Neuronal stem cell (in vitro differentiated cells): Measurements from ENCODE around the gene CYREN.
"Not testable (repeated sequence)": the region's sequence is repeated elsewhere in the genome, so short reads cannot be mapped to it uniquely, and the experiment has no call there.

Experiments used
- DNase-seq: peaks from one replicate; pipeline ENCODE4 v3.0.0-alpha.2; 2013; ENCODE audit warnings: low spot score
- H2AFZ ChIP-seq: one replicate; pipeline ENCODE4 v1.6.1; 2013; ENCODE audit warnings: mild to moderate bottlenecking, low read length, inconsistent platforms
- H2AK5ac ChIP-seq: 2 replicates; pipeline ENCODE4 v1.6.1; 2013; ENCODE audit warnings: low read depth, mild to moderate bottlenecking, inconsistent platforms, low read length, moderate library complexity, mixed read lengths
- H2BK120ac ChIP-seq: 2 replicates; pipeline ENCODE4 v1.6.1; 2013; ENCODE audit warnings: low read depth, mild to moderate bottlenecking, inconsistent platforms, low read length, moderate library complexity, mixed read lengths
- H2BK12ac ChIP-seq: one replicate; pipeline ENCODE4 v1.6.1; 2013; ENCODE audit warnings: low read length, inconsistent platforms
- H2BK15ac ChIP-seq: 2 replicates; pipeline ENCODE4 v1.6.1; 2013; ENCODE audit warnings: mild to moderate bottlenecking, low read length, inconsistent platforms, mixed read lengths
- H2BK5ac ChIP-seq: one replicate; pipeline ENCODE4 v1.6.1; 2013; ENCODE audit warnings: inconsistent platforms, mild to moderate bottlenecking, low read length, moderate library complexity
- H3K14ac ChIP-seq: one replicate; pipeline ENCODE4 v1.6.1; 2013; ENCODE audit warnings: low read length, inconsistent platforms
- H3K18ac ChIP-seq: 2 replicates; pipeline ENCODE4 v1.6.1; 2013; ENCODE audit warnings: low read length, inconsistent platforms
- H3K23ac ChIP-seq: 2 replicates; pipeline ENCODE4 v1.6.1; 2013; ENCODE audit warnings: low read depth, mild to moderate bottlenecking, mixed read lengths, low read length, inconsistent platforms; ENCODE audit not compliant: poor library complexity
- H3K27ac ChIP-seq: replicated peaks from 3 replicates; pipeline ENCODE4 v1.5.1; 2013; ENCODE audit warnings: low read length, inconsistent platforms
- H3K27me3 ChIP-seq, 3 experiments: 2 replicates each; pipeline ENCODE4 v1.6.1; 2013; ENCODE audit warnings: low read length in 3 of 3, mild to moderate bottlenecking in 2 of 3, inconsistent platforms in 1 of 3, low read depth in 1 of 3, mixed read lengths in 1 of 3, moderate library complexity in 1 of 3; ENCODE audit not compliant: control insufficient read depth in 3 of 3, insufficient read depth in 3 of 3
- H3K36me3 ChIP-seq, 2 donors: replicated peaks in 1 of 2; 2 replicates each; pipeline ENCODE4 v1.6.1; 2013; ENCODE audit warnings: low read length in 2 of 2; ENCODE audit not compliant: control insufficient read depth in 2 of 2, insufficient read depth in 2 of 2
- H3K4ac ChIP-seq: 2 replicates; pipeline ENCODE4 v1.6.1; 2013; ENCODE audit warnings: inconsistent platforms, mild to moderate bottlenecking, low read length, moderate library complexity
- H3K4me1 ChIP-seq, 2 donors: 1 replicate in 1 of 2; 2 replicates in 1 of 2; pipeline ENCODE4 v1.6.1; 2013; ENCODE audit warnings: low read length in 2 of 2, low read depth in 1 of 2; ENCODE audit not compliant: control insufficient read depth in 2 of 2, insufficient read depth in 1 of 2
- H3K4me2 ChIP-seq: one replicate; pipeline ENCODE4 v1.6.1; 2013; ENCODE audit warnings: mild to moderate bottlenecking, low read length, inconsistent platforms; ENCODE audit not compliant: insufficient read depth, poor library complexity, severe bottlenecking
- H3K4me3 ChIP-seq, 2 donors: 2 replicates each; pipeline ENCODE4 v1.5.1; 2013; ENCODE audit warnings: low read length in 2 of 2, mild to moderate bottlenecking in 2 of 2, inconsistent platforms in 1 of 2, moderate library complexity in 1 of 2
- H3K79me1 ChIP-seq: one replicate; pipeline ENCODE4 v1.6.1; 2013; ENCODE audit warnings: low read depth, mild to moderate bottlenecking, inconsistent platforms, low read length, moderate library complexity
- H3K9ac ChIP-seq: one replicate; pipeline ENCODE4 v1.6.1; 2013; ENCODE audit warnings: mild to moderate bottlenecking, low read depth, low read length, inconsistent platforms; ENCODE audit not compliant: poor library complexity
- H3K9me3 ChIP-seq, 2 donors: replicated peaks in 1 of 2; 2 replicates each; pipeline versions ENCODE3 to v1.6.1; 2013; ENCODE audit warnings: low read length in 2 of 2, mild to moderate bottlenecking in 2 of 2, inconsistent platforms in 1 of 2, low read depth in 1 of 2, mixed read lengths in 1 of 2, moderate library complexity in 1 of 2; ENCODE audit not compliant: control insufficient read depth in 2 of 2, insufficient read depth in 1 of 2
- H4K8ac ChIP-seq: one replicate; pipeline ENCODE4 v1.6.1; 2013; ENCODE audit warnings: low read depth, mild to moderate bottlenecking, inconsistent platforms, low read length, moderate library complexity
- H4K91ac ChIP-seq: one replicate; pipeline ENCODE4 v1.6.1; 2013; ENCODE audit warnings: low read length, low read depth, mild to moderate bottlenecking, inconsistent platforms; ENCODE audit not compliant: poor library complexity
- WGBS, 2 donors: extraction: QIAGEN DNeasy Blood & Tissue Kit; methylation state at CpG; one replicate each; pipeline ENCODE4 v1.1.7; 2013; ENCODE audit warnings: missing lambda C conversion rate in 2 of 2, mixed read lengths in 1 of 2; ENCODE audit not compliant: insufficient read length in 2 of 2, insufficient replicate concordance in 1 of 2; ENCODE audit errors: extremely low coverage in 2 of 2; 5-methylcytosine and 5-hydroxymethylcytosine counted together

CYREN gene

DNA sequence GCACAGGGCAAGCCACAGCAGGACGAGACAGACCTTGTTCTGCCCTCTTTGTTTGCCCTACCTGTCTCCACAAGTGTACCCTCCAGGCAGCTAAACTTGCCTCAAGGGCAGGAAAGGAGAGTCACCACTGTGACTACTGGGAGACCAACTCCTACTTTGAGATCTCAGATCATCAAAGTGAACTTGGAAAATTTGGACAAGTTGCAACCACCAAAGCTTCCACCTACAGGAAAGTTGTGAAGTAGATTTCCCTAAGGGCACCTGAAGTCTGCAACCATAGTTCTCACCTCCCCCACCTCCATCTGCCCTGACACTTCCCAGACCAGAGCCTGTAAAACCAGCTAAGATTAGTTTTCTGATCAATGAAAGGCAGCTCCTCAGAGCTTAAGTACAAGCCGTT, 43.3 kb upstream of the CYREN start:
- H2BK15ac ChIP-seq: no peak overlapping the region

DNA sequence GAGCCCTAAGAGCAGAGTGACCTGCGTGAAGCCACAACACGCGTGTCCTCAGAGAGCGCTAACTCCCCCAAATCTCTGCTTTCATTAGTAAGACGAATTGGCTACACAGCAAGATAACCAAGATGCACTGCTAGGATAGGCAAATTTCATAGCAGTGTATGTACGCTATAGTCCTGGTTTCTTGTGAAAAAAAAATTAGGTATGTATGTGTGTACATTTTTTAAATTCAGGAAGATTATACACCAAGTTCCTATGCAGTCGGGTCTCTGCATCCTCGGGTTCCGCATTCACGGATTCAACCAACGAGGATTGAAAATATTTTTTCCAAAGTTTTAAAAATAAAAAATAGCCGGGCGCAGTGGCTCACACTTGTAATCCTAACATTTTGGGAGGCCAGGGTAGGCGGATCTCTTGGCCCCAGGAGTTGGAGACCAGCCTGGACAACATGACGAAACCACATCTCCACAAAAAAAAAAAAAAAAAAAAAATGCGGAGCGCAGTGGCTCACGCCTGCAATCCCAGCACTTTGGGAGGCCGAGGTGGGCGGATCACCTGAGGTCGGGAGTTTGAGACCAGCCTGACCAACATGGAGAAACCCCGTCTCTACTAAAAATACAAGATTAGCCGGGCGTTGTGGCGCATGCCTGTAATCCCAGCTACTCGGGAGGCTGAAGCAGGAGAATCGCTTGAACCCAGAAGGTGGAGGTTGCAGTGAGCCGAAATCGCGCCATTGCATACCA, 41.6 kb upstream of the CYREN start:
- H3K79me1 ChIP-seq, H3K36me3 ChIP-seq, H3K23ac ChIP-seq, H2BK5ac ChIP-seq, H2BK15ac ChIP-seq, H3K4me1 ChIP-seq, H2AK5ac ChIP-seq, H3K9me3 ChIP-seq, H4K91ac ChIP-seq, H3K4ac ChIP-seq, H3K27ac ChIP-seq, H2BK120ac ChIP-seq, H4K8ac ChIP-seq, H2BK12ac ChIP-seq, H3K27me3 ChIP-seq, H3K14ac ChIP-seq, DNase-seq: not testable (repeated sequence)
- H3K9ac ChIP-seq: peak overlapping the region; percentile 86
- WGBS, 2 donors: no CpG with 5 or more reads among the region's 30 CpGs
- H3K4me2 ChIP-seq: peak overlapping the region; percentile 54
- H3K4me3 ChIP-seq: peak overlapping the region; percentile 84 to 91
- H2AFZ ChIP-seq: peak overlapping the region; percentile 98
- peak overlapping the region; percentile 86 for H3K18ac ChIP-seq

More for the DNA sequence above, 43.3 kb upstream of the CYREN start:
- H2BK5ac ChIP-seq: no peak overlapping the region
- DNase-seq: no peak
- H3K27me3 ChIP-seq: peaks cover 0 to 9% (median 5%) of the 10 kb centered on the region in 3 experiments
- H2AFZ ChIP-seq: no peak overlapping the region
- H3K79me1 ChIP-seq: no peaks in the 10 kb centered on the region
- H2BK120ac ChIP-seq: no peak overlapping the region
- H3K23ac ChIP-seq: no peak overlapping the region
- WGBS, 2 donors: no CpG with 5 or more reads among the region's 2 CpGs
- H3K9me3 ChIP-seq: no peaks in the 10 kb centered on the region
- no peak overlapping the region for H3K4ac ChIP-seq
- no peak overlapping the region for H4K91ac ChIP-seq
- H3K27ac ChIP-seq: no peak overlapping the region
- H3K4me3 ChIP-seq: no peak overlapping the region
- H4K8ac ChIP-seq: no peak overlapping the region
- peaks cover 0 to 4% of the 10 kb centered on the region in 2 donors for H3K4me1 ChIP-seq
- no peak overlapping the region for H2BK12ac ChIP-seq
- no peak overlapping the region for H2AK5ac ChIP-seq
- H3K9ac ChIP-seq: no peak overlapping the region
- no peak overlapping the region for H3K18ac ChIP-seq
- H3K14ac ChIP-seq: no peak overlapping the region
- no peak overlapping the region for H3K4me2 ChIP-seq
- H3K36me3 ChIP-seq: no peaks in the 10 kb centered on the region

GRCh38 chr7:135211179-135211945, 40.9 kb upstream of the CYREN start, which contains the start of gene WDR91:
TSS of gene WDR91 (minus strand) at chr7:135211526. CDS start at chr7:135211502, 24 bp downstream.
- H3K9me3 ChIP-seq: no peaks in the 10 kb centered on the region
- peak within 1 kb of the TSS; percentile 97 for H3K18ac ChIP-seq
- peak within 1 kb of the TSS; percentile 86 for H3K14ac ChIP-seq
- peaks cover 0 to 9% (median 5%) of the 10 kb centered on the region in 3 experiments for H3K27me3 ChIP-seq
- no peak within 1 kb of the TSS for H2BK5ac ChIP-seq
- H2BK120ac ChIP-seq: no peak within 1 kb of the TSS
- peak; percentile 92 for DNase-seq
- H3K79me1 ChIP-seq: no peaks in the 10 kb centered on the region
- no CpG with 5 or more reads among the region's 82 CpGs for WGBS, 2 donors
- H3K4me1 ChIP-seq: peaks cover 0 to 4% of the 10 kb centered on the region in 2 donors
- peak within 1 kb of the TSS; percentile 95 for H3K23ac ChIP-seq
- peak within 1 kb of the TSS; percentile 84 to 93 for H3K4me3 ChIP-seq
- H3K36me3 ChIP-seq: no peaks in the 10 kb centered on the region
- H2AK5ac ChIP-seq: no peak within 1 kb of the TSS
- H2BK12ac ChIP-seq: peak within 1 kb of the TSS; percentile 79
- H4K8ac ChIP-seq: no peak within 1 kb of the TSS
- no peak within 1 kb of the TSS for H4K91ac ChIP-seq
- peak within 1 kb of the TSS; percentile 98 for H2AFZ ChIP-seq
- H3K9ac ChIP-seq: peak within 1 kb of the TSS; percentile 93
- H3K4ac ChIP-seq: no peak within 1 kb of the TSS
- H3K27ac ChIP-seq: no peak within 1 kb of the TSS
- H2BK15ac ChIP-seq: peak within 1 kb of the TSS; percentile 81
- peak within 1 kb of the TSS; percentile 81 for H3K4me2 ChIP-seq

- no peak overlapping the region for H3K27ac ChIP-seq
- H2AK5ac ChIP-seq: no peak overlapping the region
- H2BK5ac ChIP-seq: no peak overlapping the region
- no peak overlapping the region for H2BK12ac ChIP-seq
- peak; percentile 8 for DNase-seq
- H4K8ac ChIP-seq: no peak overlapping the region
- H3K27me3 ChIP-seq: peaks cover 0 to 9% (median 5%) of the 10 kb centered on the region in 3 experiments
- WGBS, 2 donors: no CpG with 5 or more reads among the region's 13 CpGs
- H3K18ac ChIP-seq: peak overlapping the region; percentile 97
- H3K4me1 ChIP-seq: peaks cover 0 to 4% of the 10 kb centered on the region in 2 donors
- H2BK120ac ChIP-seq: no peak overlapping the region
- H3K14ac ChIP-seq: peak overlapping the region; percentile 86
- H3K36me3 ChIP-seq: peaks cover 0 to under 1% of the 10 kb centered on the region in 2 donors
- H3K9ac ChIP-seq: peak overlapping the region; percentile 93
- peak overlapping the region; percentile 81 for H3K4me2 ChIP-seq
- no peak overlapping the region for H3K4ac ChIP-seq
- H2BK15ac ChIP-seq: peak overlapping the region; percentile 81
- no peaks in the 10 kb centered on the region for H3K9me3 ChIP-seq
- H3K23ac ChIP-seq: peak overlapping the region; percentile 95
- H3K79me1 ChIP-seq: no peaks in the 10 kb centered on the region
- H3K4me3 ChIP-seq: peak overlapping the region; percentile 84 to 93
- no peak overlapping the region for H4K91ac ChIP-seq
- peak overlapping the region; percentile 98 for H2AFZ ChIP-seq
Observed at GRCh38 chr7:135210888-135211178, 40.3 kb upstream of the CYREN start.
